ENCODE data around the gene LYPD4.

LYPD4 gene

GRCh38 chr19:41879670-41880328, 35.3 kb upstream of the LYPD4 start:
- DNase-seq = no peak
- Histone ChIP-seq H3K79me2 (ENCODE audit: insufficient read depth, low read length) (peaks cover 59% of the 10 kb centered on the region), H3K9me3 (ENCODE audit: insufficient read depth, low read length, severe bottlenecking) (no peaks in the 10 kb centered on the region), H3K27me3 (ENCODE audit: insufficient read depth, low read length, poor library complexity) (no peaks in the 10 kb centered on the region), H3K9ac (ENCODE audit: low read depth, low read length) (peak overlapping the region; percentile 83; the same call in 1 of the 2 replicates), H3K36me3 (ENCODE audit: insufficient read depth, low read length) (peaks cover 55% of the 10 kb centered on the region), H3K4me2 (ENCODE audit: insufficient read depth, low read length) (peak overlapping the region; percentile 96), H3K27ac (ENCODE audit: low read length) (peak overlapping the region; percentile 98), H4K20me1 (ENCODE audit: insufficient read depth, low read length) (peaks cover 12% of the 10 kb centered on the region), H3K4me3 (ENCODE audit: low read depth in 1 of 2, low read length in 2 of 2) (peak overlapping the region in 1 of 2 experiments; percentile 80; a peak in 1 of 4 replicates), H2AFZ (ENCODE audit: low read depth, low read length) (no peak overlapping the region), H3K4me1 (ENCODE audit: insufficient read depth, low read length) (peaks cover 81% of the 10 kb centered on the region)
- no peak for TF ChIP-seq CTCF (IDR thresholded peaks at IDR 0.05; ENCODE audit: borderline replicate concordance, extremely low read depth, low read length, poor library complexity, severe bottlenecking)
- TF ChIP-seq EZH2 (IDR thresholded peaks at IDR 0.05; ENCODE audit: borderline replicate concordance, low read depth, low read length, severe bottlenecking) = no peak
- no peak for ATAC-seq (ENCODE audit: insufficient read depth, low read depth)

- TF ChIP-seq EZH2 (IDR thresholded peaks at IDR 0.05; ENCODE audit: borderline replicate concordance, low read depth, low read length, severe bottlenecking) (no peak), CTCF (IDR thresholded peaks at IDR 0.05; ENCODE audit: borderline replicate concordance, extremely low read depth, low read length, poor library complexity, severe bottlenecking) (no peak)
- ATAC-seq (ENCODE audit: insufficient read depth, low read depth) = no peak
- peak overlapping the region in 1 of 2 experiments; percentile 80; a peak in 2 of 4 replicates for H3K4me3 ChIP-seq (ENCODE audit: low read depth in 1 of 2, low read length in 2 of 2)
- no peak overlapping the region for H2AFZ ChIP-seq (ENCODE audit: low read depth, low read length)
- peaks cover 83% of the 10 kb centered on the region for H3K4me1 ChIP-seq (ENCODE audit: insufficient read depth, low read length)
- peaks cover 47% of the 10 kb centered on the region for H3K36me3 ChIP-seq (ENCODE audit: insufficient read depth, low read length)
- H3K79me2 ChIP-seq (ENCODE audit: insufficient read depth, low read length) = peaks cover 52% of the 10 kb centered on the region
- peak overlapping the region; percentile 83 for H3K9ac ChIP-seq (ENCODE audit: low read depth, low read length)
- H3K27ac ChIP-seq (ENCODE audit: low read length) = peak overlapping the region; percentile 98
- no peak for DNase-seq
- no peaks in the 10 kb centered on the region for H3K9me3 ChIP-seq (ENCODE audit: insufficient read depth, low read length, severe bottlenecking)
- no peaks in the 10 kb centered on the region for H3K27me3 ChIP-seq (ENCODE audit: insufficient read depth, low read length, poor library complexity)
- peaks cover 6% of the 10 kb centered on the region; the same call in 1 of the 2 replicates for H4K20me1 ChIP-seq (ENCODE audit: insufficient read depth, low read length)
- H3K4me2 ChIP-seq (ENCODE audit: insufficient read depth, low read length) = peak overlapping the region; percentile 96
Measured at GRCh38 chr19:41879080-41879479, 34.6 kb upstream of the LYPD4 start.

GRCh38 chr19:41877916-41878905, 33.7 kb upstream of the LYPD4 start:
- Histone ChIP-seq H3K4me1 (ENCODE audit: insufficient read depth, low read length) (peaks cover 91% of the 10 kb centered on the region), H3K79me2 (ENCODE audit: insufficient read depth, low read length) (peaks cover 43% of the 10 kb centered on the region), H3K9ac (ENCODE audit: low read depth, low read length) (peak overlapping the region; percentile 83), H3K4me2 (ENCODE audit: insufficient read depth, low read length) (peak overlapping the region; percentile 96), H3K27ac (ENCODE audit: low read length) (peak overlapping the region; percentile 98), H4K20me1 (ENCODE audit: insufficient read depth, low read length) (peaks cover 6% of the 10 kb centered on the region; the same call in 1 of the 2 replicates), H3K4me3 (ENCODE audit: low read depth in 1 of 2, low read length in 2 of 2) (peak overlapping the region; percentile 42 to 80), H3K9me3 (ENCODE audit: insufficient read depth, low read length, severe bottlenecking) (no peaks in the 10 kb centered on the region), H2AFZ (ENCODE audit: low read depth, low read length) (peak overlapping the region; percentile 10; the same call in 1 of the 2 replicates), H3K27me3 (ENCODE audit: insufficient read depth, low read length, poor library complexity) (no peaks in the 10 kb centered on the region), H3K36me3 (ENCODE audit: insufficient read depth, low read length) (peaks cover 39% of the 10 kb centered on the region)
- no peak for ATAC-seq (ENCODE audit: insufficient read depth, low read depth)
- DNase-seq = no peak
- TF ChIP-seq CTCF (IDR thresholded peaks at IDR 0.05; ENCODE audit: borderline replicate concordance, extremely low read depth, low read length, poor library complexity, severe bottlenecking) = peak; percentile 22
- no peak for TF ChIP-seq EZH2 (IDR thresholded peaks at IDR 0.05; ENCODE audit: borderline replicate concordance, low read depth, low read length, severe bottlenecking)

Measured in DND-41 (cell line).